ENCODE measurements around the gene DHRS7C.

DHRS7C gene

DNA sequence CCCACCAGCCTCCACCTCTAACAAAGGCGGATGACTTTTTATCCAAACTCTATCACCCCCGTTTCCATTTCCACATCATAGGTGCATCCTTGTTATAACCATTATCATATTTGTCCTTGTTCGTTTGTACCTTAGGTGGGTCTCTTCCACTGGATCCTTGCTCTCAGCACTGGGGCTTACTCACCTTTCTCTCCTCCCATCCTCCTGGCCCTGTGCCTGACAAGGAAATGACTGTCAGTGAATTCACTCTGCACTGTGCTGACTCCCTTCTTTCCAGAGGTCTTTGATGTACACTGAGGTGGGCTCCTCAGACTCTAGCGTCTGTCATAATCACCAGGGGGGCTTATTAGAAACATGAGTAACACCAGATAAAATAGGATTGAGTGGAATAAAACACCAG lies 27.4 kb upstream of the DHRS7C start:
- TF ChIP-seq POLR2A (IDR thresholded peaks at IDR 0.05; ENCODE audit: low read length): no peak
- TF ChIP-seq GATA1 (IDR thresholded peaks at IDR 0.05; ENCODE audit: low read depth, low read length): no peak
- no peak for DNase-seq

DNA sequence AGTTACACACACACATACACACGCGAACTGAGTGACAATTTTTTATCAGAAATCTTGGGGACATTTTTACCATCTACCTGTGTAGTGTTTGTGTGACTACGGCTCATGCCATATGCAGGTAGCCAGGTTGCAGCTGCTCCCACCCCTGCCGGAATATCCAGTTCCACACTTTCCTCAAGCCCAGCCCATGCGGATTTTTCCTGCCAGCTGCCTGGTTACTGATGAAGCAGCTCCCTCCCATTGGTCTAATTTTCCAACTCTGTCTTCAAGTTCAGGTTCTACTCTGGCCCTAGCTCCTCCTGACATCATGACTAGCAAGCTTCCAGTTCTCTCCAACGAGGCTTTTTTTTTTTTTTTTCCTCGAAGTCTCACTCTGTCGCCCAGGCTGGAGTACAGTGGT lies 25.7 kb upstream of the DHRS7C start:
- TF ChIP-seq POLR2A (IDR thresholded peaks at IDR 0.05; ENCODE audit: low read length) (no peak), GATA1 (IDR thresholded peaks at IDR 0.05; ENCODE audit: low read depth, low read length) (no peak)
- DNase-seq: no peak

DNA sequence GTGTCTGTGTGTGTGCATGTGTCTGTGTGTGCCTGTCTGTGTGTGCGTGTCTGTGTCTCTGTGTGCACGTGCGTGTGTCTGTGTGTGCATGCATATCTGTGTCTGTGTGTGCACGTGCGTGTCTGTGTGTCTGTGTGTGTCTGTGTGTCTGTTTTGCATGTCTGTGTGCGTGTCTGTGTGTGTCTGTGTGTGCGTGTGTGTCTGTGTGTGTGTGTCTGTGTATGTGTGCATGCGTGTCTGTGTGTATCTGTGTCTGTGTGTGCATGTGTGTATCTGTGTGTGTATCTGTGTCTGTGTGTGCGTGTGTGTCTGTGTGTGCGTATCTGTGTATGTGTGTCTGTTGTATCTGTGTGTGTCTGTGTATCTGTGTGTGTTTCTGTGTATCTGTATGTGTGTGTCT lies 25.1 kb upstream of the DHRS7C start:
- no peak for DNase-seq
- TF ChIP-seq POLR2A (IDR thresholded peaks at IDR 0.05; ENCODE audit: low read length) (no peak), GATA1 (IDR thresholded peaks at IDR 0.05; ENCODE audit: low read depth, low read length) (no peak)

DNA sequence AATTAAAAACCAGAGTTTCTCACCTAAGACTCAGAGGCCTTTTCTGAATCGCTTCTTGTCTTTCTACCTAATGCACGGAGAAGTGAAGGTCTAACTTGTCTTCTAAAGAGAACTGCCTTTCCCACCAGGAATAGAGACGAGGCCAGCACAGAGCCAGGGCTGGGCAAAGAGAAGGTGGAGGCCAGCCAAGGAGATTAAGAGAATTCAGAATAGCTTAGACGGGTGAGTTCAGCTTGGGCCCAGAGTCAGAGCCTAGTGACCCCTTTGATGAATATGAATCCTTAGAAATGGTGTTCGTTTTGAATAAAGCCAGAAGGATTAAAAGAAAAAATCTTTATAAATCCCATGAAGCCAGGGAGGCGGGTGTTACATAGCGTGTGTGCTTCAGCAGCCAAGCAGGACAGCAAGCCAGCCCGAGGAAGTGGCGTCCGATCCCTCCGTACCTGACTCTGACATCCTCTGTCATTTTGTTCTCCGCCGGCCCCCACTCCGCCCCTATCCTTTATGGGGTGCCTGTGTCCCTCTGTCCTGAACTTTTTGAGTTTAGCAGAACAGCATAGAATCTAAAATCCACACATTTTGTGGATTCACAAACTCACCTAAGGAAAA lies 23.0 kb upstream of the DHRS7C start:
- no peak for DNase-seq
- TF ChIP-seq GATA1 (IDR thresholded peaks at IDR 0.05; ENCODE audit: low read depth, low read length) (no peak), POLR2A (IDR thresholded peaks at IDR 0.05; ENCODE audit: low read length) (no peak)

DNA sequence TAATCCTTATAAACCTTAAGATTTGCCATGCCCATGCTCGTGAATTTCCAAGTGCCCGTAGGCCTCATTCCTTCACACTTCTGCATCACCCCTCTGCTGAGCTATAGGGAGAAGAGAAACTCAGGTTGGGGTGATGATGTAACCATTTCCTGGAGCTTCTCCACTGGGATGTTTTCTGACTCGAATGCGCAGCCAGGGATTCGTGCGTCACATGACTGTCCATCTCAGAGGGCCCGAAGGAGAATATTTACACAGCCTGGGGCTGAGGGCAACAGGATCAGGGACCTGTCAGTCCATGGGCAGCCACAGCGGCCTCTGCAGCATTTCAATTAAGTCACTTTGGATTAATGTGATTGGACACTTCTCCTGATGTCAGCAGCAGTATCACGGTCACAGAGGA lies 21.8 kb upstream of the DHRS7C start:
- no peak for TF ChIP-seq GATA1 (IDR thresholded peaks at IDR 0.05; ENCODE audit: low read depth, low read length)
- TF ChIP-seq POLR2A (IDR thresholded peaks at IDR 0.05; ENCODE audit: low read length): no peak

DNA sequence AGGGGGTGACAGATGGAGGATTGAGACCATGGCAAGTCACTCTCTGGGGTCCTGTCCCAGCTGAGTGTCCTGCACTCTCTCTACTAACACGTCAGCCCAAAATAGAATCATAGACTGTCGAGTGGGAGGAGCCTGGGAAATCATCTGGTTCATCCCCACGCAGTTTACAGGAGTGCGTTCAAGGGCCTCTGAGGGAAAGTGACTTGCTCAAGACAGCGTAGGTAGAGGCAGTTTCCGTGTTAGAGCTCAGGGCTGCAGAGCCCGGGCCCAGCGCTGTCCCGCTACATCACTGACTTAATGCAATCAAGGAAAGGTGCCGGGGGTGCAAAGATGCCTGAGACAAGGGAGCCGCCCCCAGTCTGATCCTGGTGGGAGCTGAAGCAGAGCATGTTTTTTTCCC lies 20.1 kb upstream of the DHRS7C start:
- no peak for TF ChIP-seq GATA1 (IDR thresholded peaks at IDR 0.05; ENCODE audit: low read depth, low read length)
- no peak for TF ChIP-seq POLR2A (IDR thresholded peaks at IDR 0.05; ENCODE audit: low read length)

More for the DNA sequence above, 21.8 kb upstream of the DHRS7C start:
- DNase-seq: no peak

DNA sequence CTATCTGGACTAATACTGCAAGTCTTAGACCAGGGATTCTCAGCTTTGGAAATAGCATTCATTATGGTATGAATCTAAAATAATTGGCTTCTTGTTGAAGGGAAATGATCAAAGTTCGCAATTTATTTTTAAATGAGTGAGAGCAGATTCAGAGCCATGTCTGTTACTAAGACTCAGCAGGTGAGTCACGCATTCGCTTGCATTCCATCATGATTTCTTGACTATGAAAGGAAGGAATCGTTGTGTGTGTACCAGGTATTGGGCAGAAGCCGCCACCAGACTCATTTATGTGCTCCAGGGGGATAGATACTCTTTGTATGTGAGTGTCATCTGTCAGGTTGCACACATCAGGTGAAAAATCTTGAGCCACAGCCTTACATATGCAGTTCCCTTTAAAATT lies 19.7 kb upstream of the DHRS7C start:
- TF ChIP-seq POLR2A (IDR thresholded peaks at IDR 0.05; ENCODE audit: low read length) (no peak), GATA1 (IDR thresholded peaks at IDR 0.05; ENCODE audit: low read depth, low read length) (no peak)
- no peak for DNase-seq

More for the DNA sequence above, 20.1 kb upstream of the DHRS7C start:
- DNase-seq: no peak

DNA sequence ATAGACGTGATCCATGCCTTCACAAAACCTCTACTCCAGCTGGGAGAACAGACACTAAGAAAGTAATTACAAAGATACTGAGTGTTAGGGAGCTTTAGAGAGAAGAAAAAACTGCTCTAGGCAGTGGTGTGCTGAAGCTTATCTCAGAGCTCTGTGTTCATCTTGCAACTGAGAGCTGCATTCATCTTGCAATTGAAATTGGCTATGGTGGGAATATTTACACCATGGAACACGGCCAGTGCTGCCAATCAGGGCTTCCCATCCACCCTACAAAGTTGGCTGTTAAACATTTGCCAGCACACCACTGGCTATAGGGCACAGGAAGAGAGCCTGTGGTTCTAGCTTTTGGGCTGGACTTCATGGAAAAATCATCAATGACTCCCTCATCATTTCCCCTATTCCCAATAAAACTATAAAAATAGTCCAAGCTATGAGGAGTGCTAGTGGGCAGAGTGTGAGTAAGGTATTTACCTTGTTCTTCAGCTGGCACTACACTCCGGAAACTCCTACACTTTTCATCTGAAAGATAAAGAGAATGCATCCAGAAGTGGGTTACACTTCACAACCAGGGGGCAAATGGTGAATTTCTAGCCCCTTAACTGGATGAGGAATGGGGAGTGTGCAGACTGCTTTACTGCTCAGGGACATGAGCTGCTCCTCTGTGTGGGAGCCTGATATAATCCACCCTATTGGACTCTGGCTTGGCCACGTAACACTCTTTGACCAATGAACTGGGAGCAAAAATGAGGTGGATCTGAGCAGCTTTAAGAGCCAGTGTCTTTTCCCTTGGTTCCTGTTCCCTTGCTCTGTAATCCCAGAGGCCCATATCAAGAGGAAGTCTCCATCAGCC lies 18.9 kb upstream of the DHRS7C start:
- no peak for TF ChIP-seq GATA1 (IDR thresholded peaks at IDR 0.05; ENCODE audit: low read depth, low read length)
- TF ChIP-seq POLR2A (IDR thresholded peaks at IDR 0.05; ENCODE audit: low read length): no peak
- DNase-seq: no peak

DNA sequence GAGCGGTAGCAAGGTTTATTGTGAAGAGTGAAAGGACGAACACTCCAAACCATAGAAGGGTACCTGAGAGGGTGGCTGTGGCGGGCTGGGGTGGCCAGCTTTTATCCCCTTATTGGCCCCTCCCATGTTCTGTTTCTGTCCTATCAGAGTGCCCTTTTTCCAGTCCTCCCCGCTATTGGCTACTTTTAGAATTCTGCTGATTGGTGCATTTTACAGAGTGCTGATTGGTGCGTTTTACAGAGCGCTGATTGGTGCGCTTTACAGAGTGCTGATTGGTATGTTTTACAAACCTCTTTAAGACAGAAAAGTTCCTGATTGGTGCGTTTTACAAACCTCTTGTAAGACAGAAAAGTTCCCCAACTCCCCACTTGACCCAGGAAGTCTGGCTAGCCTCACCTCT lies 18.0 kb upstream of the DHRS7C start:
- TF ChIP-seq POLR2A (IDR thresholded peaks at IDR 0.05; ENCODE audit: low read length) (no peak), GATA1 (IDR thresholded peaks at IDR 0.05; ENCODE audit: low read depth, low read length) (no peak)
- DNase-seq: no peak

DNA sequence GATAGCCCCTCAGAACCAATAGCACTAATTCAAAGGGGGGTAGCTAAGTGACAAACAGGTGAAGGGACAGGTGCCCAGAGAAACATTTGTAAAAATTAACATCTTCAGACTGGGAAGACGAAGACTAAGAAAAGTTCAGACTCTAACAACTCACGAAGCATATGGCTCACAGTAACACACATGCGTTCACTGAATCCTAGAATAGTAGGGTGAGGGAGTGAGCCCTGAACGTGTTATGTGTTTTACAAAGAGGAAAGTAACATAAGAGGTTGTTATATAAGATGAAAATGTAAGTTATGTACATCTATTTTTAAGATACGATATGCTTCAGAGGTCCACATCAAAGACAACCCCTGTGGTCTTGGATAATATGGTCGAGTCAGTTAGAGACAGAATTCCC lies 15.3 kb upstream of the DHRS7C start:
- TF ChIP-seq POLR2A (IDR thresholded peaks at IDR 0.05; ENCODE audit: low read length) (no peak), GATA1 (IDR thresholded peaks at IDR 0.05; ENCODE audit: low read depth, low read length) (no peak)
- DNase-seq: no peak

DNA sequence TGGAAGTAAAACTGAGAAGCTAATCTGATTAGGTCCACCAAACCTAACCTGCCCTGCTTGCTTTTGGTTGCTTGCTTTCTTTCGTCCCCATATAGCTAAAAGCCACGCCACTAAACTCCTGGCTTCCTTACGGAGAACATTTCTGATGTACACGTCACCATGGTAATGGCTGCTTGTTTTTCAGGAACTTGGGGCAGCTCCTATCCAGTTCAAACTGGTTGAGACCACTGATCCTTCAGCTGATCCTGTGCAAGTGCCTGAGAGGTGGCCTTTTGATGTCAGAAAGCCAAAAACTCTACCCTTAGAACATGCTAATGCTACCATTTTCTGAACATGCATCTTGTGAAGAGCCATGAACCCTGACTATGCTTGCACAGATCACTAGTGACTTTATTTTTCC lies 14.4 kb upstream of the DHRS7C start:
- DNase-seq: no peak
- TF ChIP-seq POLR2A (IDR thresholded peaks at IDR 0.05; ENCODE audit: low read length): no peak
- TF ChIP-seq GATA1 (IDR thresholded peaks at IDR 0.05; ENCODE audit: low read depth, low read length): no peak

DNA sequence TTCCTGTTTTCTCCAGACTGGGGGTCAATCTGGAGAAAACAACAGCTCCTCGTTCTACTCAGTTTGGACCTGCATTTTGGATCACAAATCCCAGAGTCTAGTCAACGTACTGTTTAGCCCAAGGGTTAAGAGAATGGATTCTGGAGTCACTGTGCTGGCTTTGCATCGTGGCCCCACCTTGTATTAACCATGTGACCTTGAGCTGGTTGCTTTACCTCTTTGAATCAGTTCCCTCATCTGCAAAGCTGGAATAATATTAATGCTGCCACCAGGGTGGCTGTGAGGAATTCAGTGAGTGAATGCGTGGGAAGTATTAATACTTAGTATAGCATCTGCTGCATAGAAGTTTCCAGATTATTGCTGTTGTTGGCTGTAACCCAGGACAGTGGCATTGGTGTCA lies 11.3 kb upstream of the DHRS7C start:
- TF ChIP-seq GATA1 (IDR thresholded peaks at IDR 0.05; ENCODE audit: low read depth, low read length): no peak
- TF ChIP-seq POLR2A (IDR thresholded peaks at IDR 0.05; ENCODE audit: low read length): no peak

DNA sequence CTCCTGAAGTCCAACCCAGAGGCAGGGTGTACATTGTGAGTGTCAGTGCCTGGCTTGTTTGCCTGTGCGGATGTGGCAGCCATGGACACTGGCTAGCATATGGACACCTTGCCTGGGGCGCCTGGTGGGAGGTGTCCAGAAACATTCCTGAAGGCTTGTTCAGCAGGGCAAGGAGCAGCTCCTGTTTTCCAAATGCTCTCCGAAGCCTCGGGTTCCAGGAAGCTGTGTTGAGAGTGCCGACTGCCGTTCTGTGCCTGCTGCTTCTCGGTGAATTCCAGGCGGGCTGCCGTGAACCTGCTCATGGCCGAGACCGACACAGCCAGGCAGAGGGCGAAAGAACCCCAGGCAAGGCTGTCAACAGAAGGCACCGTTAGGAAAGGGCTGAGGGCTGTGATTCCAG lies 10.9 kb upstream of the DHRS7C start:
- DNase-seq: no peak
- TF ChIP-seq GATA1 (IDR thresholded peaks at IDR 0.05; ENCODE audit: low read depth, low read length) (no peak), POLR2A (IDR thresholded peaks at IDR 0.05; ENCODE audit: low read length) (no peak)

More for the DNA sequence above, 11.3 kb upstream of the DHRS7C start:
- DNase-seq: no peak

DNA sequence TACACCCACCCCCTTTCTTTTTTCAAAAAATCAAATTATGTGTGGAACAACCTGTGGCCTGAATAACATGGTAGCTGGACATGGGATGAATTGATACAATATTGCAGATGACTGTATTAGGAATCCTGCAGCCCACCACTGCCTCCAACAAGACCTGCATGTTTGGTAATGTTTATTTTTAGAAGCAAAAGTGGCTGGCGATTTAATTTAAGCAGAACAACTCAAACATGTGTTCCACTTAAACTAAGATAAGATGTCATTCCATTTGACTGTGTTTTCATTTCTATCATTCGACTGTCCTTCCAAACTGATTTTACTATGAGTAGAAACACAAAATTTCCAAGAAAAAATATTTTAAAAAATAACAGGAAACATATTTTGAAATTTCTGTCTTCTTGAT lies 10.1 kb upstream of the DHRS7C start:
- no peak for DNase-seq
- TF ChIP-seq POLR2A (IDR thresholded peaks at IDR 0.05; ENCODE audit: low read length) (no peak), GATA1 (IDR thresholded peaks at IDR 0.05; ENCODE audit: low read depth, low read length) (no peak)

DNA sequence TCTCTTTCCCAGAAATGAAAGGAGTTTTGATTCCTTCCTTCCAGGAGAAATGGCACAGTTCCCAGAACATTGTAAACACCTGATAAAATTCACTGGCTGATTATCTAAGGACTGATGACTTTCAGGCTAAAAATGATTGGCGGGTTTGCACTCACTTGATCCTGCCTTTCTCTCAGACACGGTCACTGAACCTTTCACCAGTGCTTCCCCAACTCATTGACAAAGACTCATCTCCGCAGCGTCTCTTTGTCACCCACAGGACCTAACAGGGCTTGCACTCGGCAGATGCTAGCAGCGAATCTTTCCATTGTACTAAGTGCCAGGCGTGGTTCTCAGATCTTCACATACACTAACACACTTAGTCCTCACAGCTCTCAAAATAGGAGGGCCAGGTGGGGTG lies 7.3 kb upstream of the DHRS7C start:
- DNase-seq: no peak
- TF ChIP-seq GATA1 (IDR thresholded peaks at IDR 0.05; ENCODE audit: low read depth, low read length): no peak
- TF ChIP-seq POLR2A (IDR thresholded peaks at IDR 0.05; ENCODE audit: low read length): no peak

All from erythroblast (primary cell).